Activated CD4-positive, alpha-beta T cell treated with anti-CD3 and anti-CD28 coated beads, Interleukin-2, amount 50 U/mL, for 4 hours (primary cell): Measurements from ENCODE around the gene TSC22D1.

ENCODE experiments used
- DNase-seq, 2 experiments: peaks; one replicate each; pipeline ENCODE4 v3.0.0-alpha.2; 2020

TSC22D1 gene

GRCh38 chr13:44449999-44450821 is 125.9 kb downstream of the TSC22D1 start:
- DNase-seq = no peak

DNA sequence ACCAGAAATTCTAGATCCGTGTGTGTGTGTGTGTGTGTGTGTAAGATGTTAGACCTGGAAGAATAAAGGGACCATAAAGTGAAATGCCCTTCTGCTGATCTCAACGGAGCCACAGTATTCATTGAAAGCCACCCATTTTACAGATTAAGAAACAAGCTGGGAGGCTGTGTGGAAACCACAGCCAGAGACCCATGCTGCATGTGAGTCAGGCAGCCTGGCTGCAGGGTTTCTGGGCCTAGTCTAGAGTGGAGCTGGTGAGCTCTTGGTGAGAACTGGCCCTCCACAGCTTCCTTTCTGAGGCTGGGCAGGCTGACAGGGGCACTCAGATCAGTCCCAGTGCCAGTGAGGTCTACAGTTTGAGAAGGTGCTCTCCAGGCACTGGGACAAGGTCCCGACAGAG is 127.3 kb downstream of the TSC22D1 start:
- no peak for DNase-seq

DNA sequence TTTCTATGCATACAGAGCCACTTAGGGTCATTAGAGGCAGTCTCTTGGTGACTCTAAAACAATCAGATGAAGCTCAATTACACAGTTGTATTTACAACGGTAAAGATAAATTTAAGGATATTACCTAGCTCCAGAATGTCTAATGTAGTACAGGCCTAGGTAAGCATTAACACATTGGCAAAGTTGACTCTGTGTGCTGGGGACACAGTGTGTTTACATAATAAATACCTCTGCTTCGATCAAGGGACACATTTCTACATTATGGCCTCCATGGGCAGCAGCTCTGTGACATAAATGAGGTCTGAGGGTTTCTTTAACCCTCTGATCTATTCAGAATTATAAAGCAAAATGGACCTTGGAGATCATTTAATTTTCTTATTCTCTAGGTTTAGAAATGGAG is 127.8 kb downstream of the TSC22D1 start:
- no peak for DNase-seq

DNA sequence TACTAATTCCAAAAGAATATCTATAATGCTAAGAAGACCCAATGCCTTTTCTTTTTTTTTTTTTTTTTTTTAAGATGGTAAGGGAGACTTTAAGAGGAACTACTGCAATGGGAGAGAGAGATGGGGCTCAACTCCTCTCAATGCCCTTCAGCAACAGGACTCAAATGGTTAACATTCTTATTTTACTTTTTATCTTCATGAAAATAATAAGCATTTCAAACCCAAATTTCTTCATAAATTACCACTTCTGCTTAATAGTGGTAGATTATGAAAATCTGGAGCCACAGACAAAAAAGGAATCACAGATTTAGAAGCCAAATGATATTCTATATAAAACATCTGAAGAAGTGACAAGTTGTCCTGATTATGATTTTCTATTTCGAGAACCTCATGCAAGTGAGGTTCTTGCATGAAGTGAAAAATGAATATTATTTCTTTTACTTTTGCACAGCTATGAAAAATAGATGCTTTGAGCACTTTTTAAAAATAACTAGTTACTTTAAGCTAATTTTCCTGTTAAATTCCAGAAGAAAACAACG is 128.3 kb downstream of the TSC22D1 start:
- no peak for DNase-seq

DNA sequence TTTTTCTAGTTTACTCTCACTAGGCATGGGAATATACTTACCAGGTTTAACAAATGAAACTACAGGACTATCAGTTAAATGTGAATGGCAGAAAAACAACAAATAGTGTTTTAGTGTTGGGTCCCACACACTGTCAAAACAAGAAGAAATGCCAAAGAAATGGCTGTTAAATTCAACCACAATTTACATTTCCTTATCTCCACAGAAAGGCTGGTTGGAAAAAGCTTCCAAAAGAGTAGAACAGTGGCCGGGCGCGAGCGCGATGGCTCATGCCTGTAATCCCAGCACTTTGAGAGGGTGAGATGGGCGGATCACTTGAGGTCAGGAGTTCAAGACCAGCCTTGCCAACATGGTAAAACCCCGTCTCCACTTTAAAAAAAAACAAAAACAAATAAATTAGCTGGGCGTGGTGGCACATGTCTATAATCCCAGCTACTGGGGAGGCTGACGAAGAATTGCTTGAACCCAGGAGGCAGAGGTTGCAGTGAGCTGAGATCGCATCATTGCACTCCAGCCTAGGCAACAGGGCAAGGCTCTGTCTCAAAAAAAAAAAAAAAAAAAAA is 136.0 kb downstream of the TSC22D1 start:
- no peak for DNase-seq

- no peak for DNase-seq
These were observed 136.6 kb downstream of the TSC22D1 start for GRCh38 chr13:44439452-44440024.

GRCh38 chr13:44438234-44438579 is 137.9 kb downstream of the TSC22D1 start:
- no peak for DNase-seq

GRCh38 chr13:44437356-44438233 is 138.5 kb downstream of the TSC22D1 start:
- DNase-seq = no peak

GRCh38 chr13:44436589-44437337 is 139.4 kb downstream of the TSC22D1 start:
- DNase-seq = no peak

DNA sequence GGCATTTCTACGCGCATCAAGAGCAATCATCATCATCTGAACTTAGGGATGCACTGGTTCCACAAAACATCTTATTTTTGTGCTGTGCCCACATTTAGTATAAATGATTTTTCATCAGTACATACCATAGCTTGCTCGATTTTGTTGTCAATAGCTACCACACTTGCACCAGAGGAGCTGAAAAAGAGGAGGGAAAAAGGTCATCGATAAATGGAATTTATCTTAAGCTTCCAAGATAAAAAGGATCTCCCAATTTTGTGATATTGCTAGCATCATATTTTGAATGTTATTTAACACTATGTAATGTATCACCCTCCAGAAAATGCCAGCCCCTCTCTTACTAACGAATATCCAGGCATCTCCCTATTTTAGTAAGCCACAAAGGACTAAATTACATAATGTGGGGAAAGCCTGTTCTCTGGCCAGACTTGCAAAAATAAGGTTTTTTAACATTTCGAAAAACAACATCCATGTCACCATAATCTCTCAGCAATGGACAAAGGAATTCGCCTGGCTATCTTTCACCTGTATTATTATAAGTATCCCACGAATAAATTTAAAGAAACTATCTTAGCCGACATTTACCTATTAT is 140.1 kb downstream of the TSC22D1 start:
- no peak for DNase-seq

DNA sequence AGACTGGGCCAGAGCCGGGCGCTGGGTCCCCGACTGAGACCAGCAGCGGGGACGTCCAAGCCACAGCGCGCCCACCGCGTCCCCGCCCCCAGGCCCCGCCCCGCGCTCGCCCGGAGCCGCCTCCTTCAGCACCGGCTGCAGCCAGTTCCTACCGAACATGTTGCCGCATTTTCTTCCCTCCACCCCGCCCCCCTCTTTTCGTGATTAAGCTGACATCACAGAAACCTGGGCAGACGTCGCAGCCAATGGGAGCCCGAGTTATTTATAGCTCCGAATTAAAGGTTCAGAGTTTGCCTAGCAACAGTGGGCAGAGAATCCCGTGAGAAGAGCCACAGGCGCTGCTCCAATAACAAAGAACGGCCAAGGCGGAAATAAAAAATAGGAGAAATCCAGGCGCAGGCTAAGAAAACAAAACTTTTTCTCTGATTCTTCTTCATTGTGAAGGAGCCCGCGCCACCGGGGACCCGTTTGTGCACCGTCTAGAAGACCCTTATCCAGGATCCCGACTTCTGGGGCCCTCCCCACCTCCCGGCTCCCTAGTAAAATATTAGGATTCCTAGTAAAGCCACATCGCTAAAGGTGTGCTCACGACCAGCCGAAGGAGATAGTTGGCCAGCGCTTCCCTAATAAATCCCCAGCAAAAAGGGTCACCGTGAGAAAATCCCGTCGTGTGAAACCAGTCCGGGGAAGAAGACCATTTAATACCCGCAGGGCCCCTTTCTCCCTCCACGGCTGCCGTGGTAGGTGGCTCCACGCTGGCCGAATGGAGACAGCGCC is 140.8 kb downstream of the TSC22D1 start:
- DNase-seq = peak; percentile 84 to 85

DNA sequence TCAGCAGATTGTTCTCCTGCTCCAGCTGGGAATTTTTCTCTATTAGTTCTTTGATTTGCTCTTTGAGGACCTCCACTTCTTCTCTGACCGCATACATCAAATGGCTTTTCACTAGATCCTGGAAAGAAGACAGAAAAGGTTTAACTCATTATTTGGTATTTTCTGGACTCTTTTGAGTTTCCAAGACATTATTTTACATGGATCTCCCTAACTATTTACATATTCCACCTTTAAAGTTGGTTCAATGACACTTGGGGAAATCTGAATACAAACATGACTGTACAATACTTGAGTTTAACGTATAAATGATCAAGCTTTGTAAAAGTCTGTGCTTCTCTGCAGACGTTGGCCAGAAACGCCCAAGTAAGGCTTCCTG is 141.4 kb downstream of the TSC22D1 start:
- no peak for DNase-seq

GRCh38 chr13:44433863-44434765 is 142.0 kb downstream of the TSC22D1 start:
- DNase-seq = no peak

DNA sequence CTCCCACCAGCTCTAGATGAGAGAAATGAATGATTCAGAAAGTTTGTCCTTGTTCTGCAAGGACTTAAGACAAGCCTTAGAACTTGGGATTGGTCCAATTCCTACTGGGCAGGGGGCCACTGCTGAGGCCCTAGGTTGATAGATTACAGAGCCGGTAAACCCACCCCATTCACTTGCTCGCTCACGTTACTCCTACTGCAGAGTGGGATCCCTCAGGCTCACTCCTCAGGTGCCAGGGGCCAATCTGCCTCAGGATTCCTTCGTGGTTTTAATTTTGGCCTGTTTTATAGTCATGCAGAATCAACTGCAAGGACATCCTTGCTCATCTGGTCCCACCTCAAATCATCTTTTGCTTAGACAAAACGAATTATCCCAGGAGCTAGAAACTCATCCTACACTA is 143.5 kb downstream of the TSC22D1 start:
- no peak for DNase-seq

- no peak for DNase-seq
These were observed 145.0 kb downstream of the TSC22D1 start for GRCh38 chr13:44431150-44431549.

DNA sequence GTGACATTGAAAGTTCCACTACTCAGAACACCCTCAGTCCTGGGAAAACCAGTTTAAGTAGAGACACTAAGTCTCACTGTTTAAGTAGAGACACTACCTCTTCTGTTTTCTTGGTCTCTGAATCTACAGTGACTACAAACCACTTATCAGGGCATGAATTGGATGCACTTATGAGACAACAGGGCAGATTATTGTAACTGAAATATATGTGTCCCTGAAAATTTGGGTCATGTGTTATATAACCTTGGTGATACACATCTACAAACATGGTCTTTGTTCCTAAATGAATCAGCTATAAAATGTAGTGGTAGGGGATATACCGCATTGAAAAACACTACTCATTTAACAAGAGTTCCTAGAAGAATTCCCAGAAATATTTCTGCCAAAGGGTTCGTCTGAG is 146.8 kb downstream of the TSC22D1 start:
- no peak for DNase-seq

GRCh38 chr13:44426461-44426860 is 149.7 kb downstream of the TSC22D1 start:
- DNase-seq = no peak

DNA sequence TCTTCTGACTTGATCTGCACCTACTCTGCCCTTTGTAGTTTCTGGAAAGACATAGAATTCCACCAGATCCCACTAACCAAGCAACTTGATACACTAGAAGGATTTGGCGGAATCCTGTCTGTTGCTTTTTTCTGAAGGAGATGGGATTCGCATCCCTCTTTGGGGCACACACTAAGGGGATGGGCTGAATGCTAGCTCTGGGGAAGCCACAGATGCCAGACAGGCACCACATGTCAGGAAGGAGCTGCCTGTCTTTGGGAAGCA is 150.4 kb downstream of the TSC22D1 start:
- DNase-seq = no peak

- no peak for DNase-seq
These were observed 150.9 kb downstream of the TSC22D1 start for GRCh38 chr13:44425041-44425814.

GRCh38 chr13:44423824-44424223 is 152.3 kb downstream of the TSC22D1 start:
- no peak for DNase-seq
